SK-N-MC (cell line): ENCODE measurements around the gene FSTL4.

Experiments used
- EZH2 ChIP-seq: fragments of 200-600 bp; sonication (generic); IDR thresholded peaks from one replicate; pipeline ENCODE4 v1.6.1; 2017; ENCODE audit warnings: antibody characterized with exemption
- POLR2AphosphoS5 ChIP-seq: IDR thresholded peaks from 2 replicates; pipeline ENCODE4 v1.6.1; 2012; ENCODE audit warnings: mild to moderate bottlenecking, low read depth, low read length, borderline replicate concordance

- TF ChIP-seq POLR2AphosphoS5 (no peak), EZH2 (no peak)
These were observed 143.7 kb downstream of the FSTL4 start for GRCh38 chr5:133468596-133468995.
